HG03432 (cell line): ENCODE measurements around the gene FAM8A1.

ENCODE experiments used
- ATAC-seq: cut with Tn5 transposase; IDR thresholded peaks from one replicate; pipeline ENCODE4 v1.9.1; 2021; ENCODE audit warnings: mild to moderate bottlenecking, moderate library complexity; ENCODE audit not compliant: unreplicated experiment

The FAM8A1 gene

DNA sequence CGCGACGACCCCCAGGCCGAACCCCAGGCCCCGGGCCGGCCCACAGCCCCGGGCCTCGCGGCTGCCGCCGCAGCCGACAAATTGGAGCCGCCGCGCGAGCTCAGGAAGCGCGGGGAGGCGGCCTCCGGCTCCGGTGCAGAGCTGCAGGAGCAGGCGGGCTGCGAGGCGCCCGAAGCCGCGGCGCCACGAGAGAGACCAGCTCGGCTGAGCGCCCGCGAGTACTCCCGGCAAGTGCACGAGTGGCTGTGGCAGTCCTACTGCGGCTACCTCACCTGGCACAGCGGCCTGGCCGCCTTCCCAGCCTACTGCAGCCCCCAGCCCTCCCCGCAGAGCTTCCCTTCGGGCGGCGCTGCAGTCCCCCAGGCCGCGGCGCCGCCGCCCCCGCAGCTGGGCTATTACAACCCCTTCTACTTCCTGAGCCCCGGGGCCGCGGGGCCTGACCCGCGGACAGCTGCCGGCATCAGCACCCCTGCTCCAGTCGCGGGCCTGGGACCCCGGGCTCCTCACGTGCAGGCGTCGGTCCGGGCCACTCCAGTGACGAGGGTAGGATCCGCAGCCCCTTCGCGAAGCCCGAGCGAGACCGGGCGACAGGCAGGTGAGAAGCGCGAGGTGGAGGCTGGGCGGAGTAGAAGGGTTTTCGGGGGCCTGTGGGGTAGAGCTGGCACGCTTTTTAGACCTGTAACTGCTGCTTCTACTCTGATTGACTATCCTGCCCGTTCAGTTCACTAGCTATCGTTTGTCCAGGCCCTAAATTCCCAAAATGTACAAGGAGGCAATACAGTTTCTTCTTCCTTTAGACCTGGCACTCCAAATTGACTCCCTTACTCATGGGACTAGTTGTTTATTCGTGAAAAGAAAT lies 654 bp downstream of the FAM8A1 start:
- peak; percentile 62 for ATAC-seq

GRCh38 chr6:17601386-17601703 lies 1.2 kb downstream of the FAM8A1 start:
- ATAC-seq, result no peak

DNA sequence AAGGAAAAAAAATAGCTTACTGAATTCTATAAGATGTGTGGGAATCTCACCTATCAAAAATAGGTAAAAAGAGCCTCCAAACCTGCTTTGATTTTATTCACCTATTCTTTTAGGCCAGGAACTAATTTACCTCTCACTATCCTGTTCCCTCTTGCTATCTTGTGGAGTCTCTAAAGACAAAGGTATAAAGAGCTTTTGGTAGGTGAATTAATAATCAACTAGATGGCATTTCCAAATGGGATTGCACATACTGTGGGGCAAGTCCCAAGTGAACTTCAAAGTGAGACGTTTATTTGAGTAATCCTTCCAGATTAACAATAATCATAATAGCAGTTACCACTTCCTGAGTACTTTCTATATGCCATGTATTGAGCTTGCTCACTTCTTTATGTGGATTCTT lies 2.8 kb downstream of the FAM8A1 start:
- ATAC-seq, result no peak

DNA sequence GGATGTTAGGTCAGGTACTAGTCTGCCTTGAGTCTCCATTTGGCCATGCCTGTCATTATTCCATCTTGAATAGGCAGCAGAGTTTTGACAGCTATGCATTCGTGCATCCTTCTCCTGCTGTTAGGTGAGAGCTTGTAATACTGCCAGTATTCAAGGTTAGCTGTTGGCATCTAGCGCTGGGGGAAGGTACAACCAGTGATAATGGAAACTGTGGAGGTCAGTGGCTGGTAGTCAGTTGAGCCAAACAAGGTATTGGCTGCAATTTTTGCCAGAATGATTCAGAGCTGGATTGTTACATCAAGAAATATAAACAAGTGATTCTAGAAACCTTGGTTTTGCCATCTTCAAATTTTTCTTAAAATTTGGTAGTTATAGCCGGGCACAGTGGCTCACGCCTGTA lies 6.5 kb downstream of the FAM8A1 start:
- no peak for ATAC-seq

DNA sequence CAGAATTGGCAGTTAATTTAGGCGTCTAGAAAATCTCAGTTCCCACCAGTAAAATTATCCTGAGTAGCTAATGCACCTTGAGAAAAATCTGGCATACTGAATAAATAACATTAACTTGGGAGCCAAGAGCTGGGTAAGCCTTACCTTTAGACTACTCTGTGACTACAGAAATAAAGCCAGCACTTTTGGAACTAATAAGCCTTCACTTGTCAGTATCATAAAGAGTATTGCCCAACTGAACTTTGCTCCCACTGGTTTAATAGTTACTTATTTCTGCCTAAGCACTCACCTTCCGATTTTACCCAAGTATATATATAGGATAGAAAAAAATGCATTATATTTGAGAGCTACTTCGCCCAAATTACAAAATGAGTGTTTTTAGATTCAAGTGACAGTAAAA lies 10.7 kb downstream of the FAM8A1 start:
- ATAC-seq, result no peak

DNA sequence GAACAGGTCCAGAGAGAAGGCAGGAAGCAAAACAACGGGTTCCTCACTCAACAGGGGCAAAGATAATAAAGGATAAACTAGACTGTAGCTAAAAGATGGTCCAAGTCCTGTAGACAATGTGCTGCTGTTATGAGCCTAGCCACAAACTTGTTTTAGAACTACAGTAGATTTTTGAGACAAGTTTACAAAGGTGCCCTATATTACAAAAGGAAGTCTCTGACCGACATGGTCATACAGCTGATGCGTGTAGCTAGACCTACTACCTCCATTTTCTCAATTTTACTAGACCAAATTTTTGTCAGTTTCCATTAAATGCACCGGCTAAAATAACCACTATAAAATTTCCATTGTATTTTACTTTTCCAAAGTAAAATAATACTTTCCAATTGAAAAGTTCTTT lies 11.9 kb downstream of the FAM8A1 start:
- ATAC-seq, result no peak

- ATAC-seq, result no peak
Observed at GRCh38 chr6:17615794-17616193, 15.7 kb downstream of the FAM8A1 start.

DNA sequence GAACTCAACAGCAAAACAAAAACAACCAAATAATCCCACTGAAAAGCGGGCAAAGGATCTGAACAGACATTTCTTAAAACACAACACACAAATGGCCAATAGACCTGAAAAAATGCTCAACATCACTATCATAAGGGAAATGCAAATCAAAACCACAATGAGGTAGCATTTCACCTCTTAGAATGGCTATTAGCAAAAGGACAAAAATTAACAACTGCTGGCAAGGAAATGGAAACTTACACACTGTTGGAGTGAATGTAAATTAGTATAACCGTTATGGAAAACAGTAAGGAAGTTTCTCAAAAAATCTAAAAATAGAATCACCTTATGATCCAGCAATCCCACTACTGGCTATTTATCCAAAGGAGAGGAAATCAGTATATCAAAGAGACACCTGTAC lies 20.9 kb downstream of the FAM8A1 start:
- ATAC-seq, result peak; percentile 87

GRCh38 chr6:17622144-17622543 lies 22.0 kb downstream of the FAM8A1 start:
- ATAC-seq, result no peak

GRCh38 chr6:17624396-17624795 lies 24.3 kb downstream of the FAM8A1 start:
- no peak for ATAC-seq

- peak; percentile 49 for ATAC-seq
Observed at GRCh38 chr6:17628873-17629272, 28.8 kb downstream of the FAM8A1 start.

DNA sequence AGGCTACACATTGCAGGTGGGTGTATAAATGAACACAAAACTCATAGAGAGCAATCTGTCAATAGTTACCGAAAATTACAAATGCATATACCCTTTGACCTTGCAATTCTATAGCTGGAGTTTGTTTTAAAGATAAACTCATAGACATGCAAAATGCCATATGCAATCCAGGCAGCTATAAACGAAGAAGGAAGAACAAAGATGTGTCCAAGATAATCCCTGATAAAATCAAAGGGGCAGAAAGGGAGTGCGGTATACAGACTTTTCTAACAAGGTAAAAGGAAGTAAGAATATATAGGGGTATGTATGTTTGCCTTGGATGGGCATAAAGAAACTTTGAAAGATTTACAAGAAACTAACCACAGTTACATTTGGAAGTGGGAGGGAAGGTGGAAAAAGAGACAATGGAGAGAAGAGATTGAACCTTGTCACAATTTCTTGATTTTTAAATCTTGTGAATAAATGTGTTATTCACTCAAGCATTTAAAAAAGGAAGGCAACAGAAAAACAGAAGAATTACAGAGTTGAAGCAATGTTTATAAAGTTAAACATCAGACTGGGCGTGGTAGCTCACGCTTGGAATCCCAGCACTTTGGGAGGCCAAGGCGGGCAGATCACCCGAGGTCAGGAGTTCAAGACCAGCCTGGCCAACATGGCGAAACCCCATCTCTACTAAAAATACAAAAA lies 29.9 kb downstream of the FAM8A1 start:
- no peak for ATAC-seq

GRCh38 chr6:17630511-17631073 lies 30.5 kb downstream of the FAM8A1 start:
- no peak for ATAC-seq

GRCh38 chr6:17632934-17633333 lies 32.8 kb downstream of the FAM8A1 start:
- no peak for ATAC-seq

- peak; percentile 49 for ATAC-seq
Observed at GRCh38 chr6:17633465-17634188, 33.5 kb downstream of the FAM8A1 start.

DNA sequence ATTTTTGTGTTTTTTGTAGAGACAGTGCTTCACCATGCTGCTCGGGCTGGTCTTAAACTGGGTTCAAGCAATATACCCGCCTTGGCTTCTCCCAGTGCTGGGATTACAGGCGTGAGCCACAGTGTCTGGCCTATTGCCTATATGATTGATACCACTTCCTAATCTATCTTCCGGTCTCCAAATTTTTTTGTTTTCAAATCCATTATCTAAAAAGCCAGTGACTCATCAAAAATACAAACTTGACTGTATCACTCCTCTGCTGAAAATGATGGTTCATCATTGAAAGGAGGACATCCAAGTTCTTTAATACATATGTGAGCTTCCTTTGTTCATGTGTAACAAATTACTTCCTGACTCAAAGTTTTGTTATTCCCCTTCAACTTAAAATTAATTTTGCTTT lies 35.5 kb downstream of the FAM8A1 start:
- ATAC-seq, result no peak

GRCh38 chr6:17638212-17638715 lies 38.2 kb downstream of the FAM8A1 start:
- ATAC-seq, result no peak

DNA sequence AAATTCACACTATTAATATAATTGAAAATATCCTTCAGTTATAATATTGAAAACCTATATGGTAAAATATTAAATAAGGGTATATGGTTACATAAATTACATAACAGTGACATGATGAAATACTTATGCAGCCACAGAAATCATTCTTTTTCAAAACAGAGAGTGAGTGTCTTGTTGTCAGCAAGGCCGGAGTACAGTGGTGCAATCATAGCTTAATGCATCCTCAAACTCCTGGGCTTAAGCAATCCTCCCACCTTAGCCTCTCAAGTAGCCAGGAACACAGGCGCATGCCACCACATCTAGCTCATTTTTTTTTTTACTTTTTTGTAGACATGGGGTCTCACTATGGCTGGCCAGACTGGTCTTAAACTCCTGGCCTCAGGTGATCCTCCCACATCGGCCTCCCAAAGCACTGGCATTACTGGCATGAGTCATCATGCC lies 40.4 kb downstream of the FAM8A1 start:
- no peak for ATAC-seq

DNA sequence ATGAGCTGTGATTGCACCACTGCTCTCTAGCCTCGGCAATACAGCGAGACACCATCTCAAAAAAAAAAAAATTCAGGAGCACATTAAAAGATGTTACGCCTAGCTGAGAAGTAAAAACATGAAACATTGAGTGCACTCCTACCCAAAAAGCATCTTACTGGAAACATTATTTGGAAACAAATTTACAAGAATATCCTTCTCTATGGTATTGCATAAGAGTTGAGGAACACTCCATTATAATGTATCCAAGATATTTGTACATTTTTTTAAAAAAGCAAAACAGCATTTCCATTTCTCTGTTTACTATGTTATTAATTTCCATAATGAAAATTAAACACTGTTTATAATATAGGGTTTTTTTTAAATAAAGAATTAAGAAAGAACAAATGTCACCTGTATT lies 48.6 kb downstream of the FAM8A1 start:
- ATAC-seq, result no peak

DNA sequence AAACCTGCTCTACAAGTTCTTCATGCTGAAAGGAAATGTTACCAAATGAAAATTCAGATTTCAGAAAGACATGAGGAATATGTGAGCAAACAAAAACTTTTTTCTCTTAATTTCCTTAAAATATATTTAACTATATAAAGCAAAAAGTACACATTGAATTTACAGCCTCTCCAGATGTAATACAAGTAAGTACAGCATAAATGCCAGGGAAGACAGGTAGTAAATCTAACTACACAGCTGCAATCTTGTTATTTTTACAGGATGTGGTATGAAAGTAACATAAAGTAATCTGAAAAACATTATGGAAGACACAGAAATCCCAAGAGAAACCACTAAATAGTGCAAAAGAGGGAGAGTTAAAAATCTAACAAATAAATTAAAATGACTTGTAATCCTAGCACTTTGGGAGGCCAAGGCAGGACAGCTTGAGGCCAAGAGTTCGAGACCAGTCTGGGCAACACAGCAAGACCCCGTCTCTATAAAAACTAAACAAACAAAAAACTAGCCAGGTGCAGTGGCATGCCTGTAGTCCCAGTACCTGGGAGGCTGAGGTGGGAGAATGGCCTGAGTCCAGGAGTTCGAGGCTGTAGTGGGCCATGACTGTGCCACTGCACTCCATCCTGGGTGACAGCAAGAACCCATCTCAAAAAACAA lies 50.7 kb downstream of the FAM8A1 start:
- ATAC-seq, result no peak
